H9 (cell line): ENCODE measurements around the gene IVNS1ABP. TPM values are rescaled to one million over a fixed set of nuclear protein-coding genes. Genes with fewer than 3 reads are reported as not detected.

Experiments used
- DNase-seq: peaks from one replicate; pipeline ENCODE4 v3.0.0-alpha.2; 2017
- H2AFZ ChIP-seq: one replicate; pipeline ENCODE4 v1.6.1; 2013; ENCODE audit warnings: mild to moderate bottlenecking, low read length, control low read depth, moderate library complexity
- H2AK5ac ChIP-seq: 2 replicates; pipeline ENCODE4 v1.6.1; 2013; ENCODE audit warnings: low read length, control low read depth, mixed read lengths; ENCODE audit not compliant: insufficient read length
- H2BK120ac ChIP-seq: one replicate; pipeline ENCODE4 v1.6.1; 2013; ENCODE audit warnings: low read depth, mild to moderate bottlenecking, low read length, control low read depth, inconsistent platforms; ENCODE audit not compliant: poor library complexity, severe bottlenecking
- H2BK12ac ChIP-seq: 2 replicates; pipeline ENCODE4 v1.6.1; 2013; ENCODE audit warnings: low read length, control low read depth, mixed read lengths, low read depth; ENCODE audit not compliant: insufficient read length
- H2BK15ac ChIP-seq: 2 replicates; pipeline ENCODE4 v1.6.1; 2013; ENCODE audit warnings: low read depth, low read length, control low read depth
- H2BK20ac ChIP-seq: one replicate; pipeline ENCODE4 v1.6.1; 2013; ENCODE audit warnings: low read depth, mild to moderate bottlenecking, low read length, control low read depth, inconsistent platforms; ENCODE audit not compliant: poor library complexity, severe bottlenecking
- H2BK5ac ChIP-seq: 2 replicates; pipeline ENCODE4 v1.6.1; 2013; ENCODE audit warnings: low read length, control low read depth, mixed read lengths; ENCODE audit not compliant: insufficient read length
- H3K14ac ChIP-seq: 2 replicates; pipeline ENCODE4 v1.6.1; 2013; ENCODE audit warnings: low read length, control low read depth; ENCODE audit not compliant: insufficient read depth
- H3K18ac ChIP-seq: 2 replicates; pipeline ENCODE4 v1.6.1; 2013; ENCODE audit warnings: low read depth, mild to moderate bottlenecking, mixed read lengths, low read length, control low read depth; ENCODE audit not compliant: insufficient read length
- H3K23ac ChIP-seq: 2 replicates; pipeline ENCODE4 v1.6.1; 2013; ENCODE audit warnings: low read length, control low read depth, mixed read lengths, low read depth; ENCODE audit not compliant: insufficient read length
- H3K23me2 ChIP-seq: 2 replicates; pipeline ENCODE4 v1.6.1; 2013; ENCODE audit warnings: low read depth, mild to moderate bottlenecking, mixed read lengths, low read length, control low read depth; ENCODE audit not compliant: insufficient read length, poor library complexity, severe bottlenecking
- H3K27ac ChIP-seq: 2 replicates; pipeline ENCODE4 v1.5.1; 2013; ENCODE audit warnings: low read length, control low read depth, mixed read lengths, low read depth; ENCODE audit not compliant: insufficient read length
- H3K27me3 ChIP-seq: 2 replicates; pipeline ENCODE4 v1.6.1; 2013; ENCODE audit warnings: low read length, control low read depth, inconsistent platforms; ENCODE audit not compliant: insufficient read depth
- H3K4ac ChIP-seq: 2 replicates; pipeline ENCODE4 v1.6.1; 2013; ENCODE audit warnings: low read depth, mild to moderate bottlenecking, control low read depth, inconsistent platforms, low read length, moderate library complexity
- H3K4me1 ChIP-seq: 2 replicates; pipeline ENCODE4 v1.6.1; 2013; ENCODE audit warnings: low read length, control low read depth, inconsistent platforms; ENCODE audit not compliant: insufficient read depth
- H3K4me2 ChIP-seq: 2 replicates; pipeline ENCODE4 v1.6.1; 2013; ENCODE audit warnings: low read length, control low read depth, mixed read lengths; ENCODE audit not compliant: insufficient read length, insufficient read depth
- H3K56ac ChIP-seq: 2 replicates; pipeline ENCODE4 v1.6.1; 2013; ENCODE audit warnings: low read depth, mild to moderate bottlenecking, mixed read lengths, low read length, control low read depth; ENCODE audit not compliant: insufficient read length
- H3K79me1 ChIP-seq: 2 replicates; pipeline ENCODE4 v1.6.1; 2013; ENCODE audit warnings: low read depth, mild to moderate bottlenecking, moderate library complexity, low read length, control low read depth, inconsistent platforms; ENCODE audit not compliant: insufficient read depth, poor library complexity, severe bottlenecking
- H3K79me2 ChIP-seq: 2 replicates; pipeline ENCODE4 v1.6.1; 2013; ENCODE audit warnings: low read length, control low read depth, inconsistent platforms; ENCODE audit not compliant: insufficient read depth
- H3K9ac ChIP-seq: 2 replicates; pipeline ENCODE4 v1.6.1; 2013; ENCODE audit warnings: low read length, control low read depth, mixed read lengths; ENCODE audit not compliant: insufficient read length; ENCODE audit errors: extremely low read depth
- H3K9me3 ChIP-seq: one replicate; pipeline ENCODE4 v1.6.1; 2013; ENCODE audit warnings: low read depth, low read length, inconsistent platforms; ENCODE audit not compliant: control insufficient read depth
- H3T11ph ChIP-seq: one replicate; pipeline ENCODE4 v1.6.1; 2013; ENCODE audit warnings: mild to moderate bottlenecking, low read length, control low read depth, inconsistent platforms
- H4K20me1 ChIP-seq: one replicate; pipeline ENCODE4 v1.6.1; 2013; ENCODE audit not compliant: control insufficient read depth, insufficient read length, insufficient read depth
- H4K5ac ChIP-seq: 2 replicates; pipeline ENCODE4 v1.6.1; 2013; ENCODE audit warnings: low read depth, mild to moderate bottlenecking, mixed read lengths, low read length, control low read depth; ENCODE audit not compliant: insufficient read length
- H4K8ac ChIP-seq: replicated peaks from 2 replicates; pipeline ENCODE4 v1.6.1; 2013; ENCODE audit warnings: low read length, control low read depth, mixed read lengths, low read depth; ENCODE audit not compliant: insufficient read length
- H4K91ac ChIP-seq: 2 replicates; pipeline ENCODE4 v1.6.1; 2013; ENCODE audit warnings: low read depth, mild to moderate bottlenecking, moderate library complexity, mixed read lengths, low read length, control low read depth; ENCODE audit not compliant: insufficient read length
- H3K27ac Mint-ChIP-seq, 3 experiments: 2 replicates in 2 of 3; 3 replicates in 1 of 3; pipeline ENCODE4 v1.8.0; 2020 to 2021; ENCODE audit warnings: mixed read lengths in 3 of 3, mild to moderate bottlenecking in 1 of 3, moderate library complexity in 1 of 3
- H3K27me3 Mint-ChIP-seq: 2 replicates; pipeline ENCODE4 v1.8.0; 2021; ENCODE audit warnings: low read depth, mild to moderate bottlenecking, moderate library complexity, mixed read lengths
- H3K36me3 Mint-ChIP-seq, 3 experiments: 2 replicates in 2 of 3; 3 replicates in 1 of 3; pipeline ENCODE4 v1.8.0; 2020 to 2021; ENCODE audit warnings: low read depth in 3 of 3, mixed read lengths in 3 of 3; ENCODE audit not compliant: insufficient read depth in 1 of 3
- H3K4me1 Mint-ChIP-seq, 2 experiments: 2 replicates each; pipeline ENCODE4 v1.8.0; 2020; ENCODE audit warnings: mixed read lengths in 2 of 2
- H3K4me3 Mint-ChIP-seq, 2 experiments: 2 replicates in 1 of 2; 3 replicates in 1 of 2; pipeline ENCODE4 v1.8.0; 2020 to 2021; ENCODE audit warnings: mild to moderate bottlenecking in 2 of 2, mixed read lengths in 2 of 2, moderate library complexity in 1 of 2
- H3K9me3 Mint-ChIP-seq, 2 experiments: 2 replicates in 1 of 2; 3 replicates in 1 of 2; pipeline ENCODE4 v1.8.0; 2020; ENCODE audit warnings: mild to moderate bottlenecking in 2 of 2, mixed read lengths in 2 of 2, moderate library complexity in 1 of 2
- CTCF ChIP-seq: fragments of 200-600 bp; sonication (generic); conservative IDR thresholded peaks from 3 replicates; pipeline ENCODE4 v1.8.0; 2021; ENCODE audit warnings: antibody characterized with exemption, mild to moderate bottlenecking
- WGBS: extraction: QIAGEN DNeasy Blood & Tissue Kit; methylation state at CpG from one replicate; pipeline ENCODE4 v1.1.7; 2013; ENCODE audit warnings: missing lambda C conversion rate, low lambda C conversion rate, mixed read lengths; ENCODE audit not compliant: insufficient read length; ENCODE audit errors: extremely low coverage; 5-methylcytosine and 5-hydroxymethylcytosine counted together
- total RNA-seq: library from RNA; stranded (reverse); gene quantifications from 2 replicates; pipeline ENCODE4 v1.2.1, GENCODE V29; 2021

Gene IVNS1ABP
- total RNA-seq, 1 experiment from 2014 or later = 110 TPM

GRCh38 chr1:185342672-185343259 is 25.7 kb upstream of the IVNS1ABP start:
- Mint-ChIP-seq H3K27me3 (no peaks in the 10 kb centered on the region), H3K36me3 (no peaks in the 10 kb centered on the region)
- no CpG with 5 or more reads among the region's 3 CpGs for WGBS

More at GRCh38 chr1:185342672-185343259, 25.7 kb upstream of the IVNS1ABP start:
- Histone ChIP-seq H3K56ac (no peak overlapping the region), H3K9ac (no peak overlapping the region), H2AFZ (no peak overlapping the region), H3K79me1 (no peaks in the 10 kb centered on the region), H2BK20ac (no peak overlapping the region), H3K27ac (no peak overlapping the region), H3K14ac (no peak overlapping the region), H2BK120ac (no peak overlapping the region), H4K8ac (no peak overlapping the region), H3K18ac (no peak overlapping the region), H2BK5ac (no peak overlapping the region), H3K9me3 (no peaks in the 10 kb centered on the region), H3K23ac (no peak overlapping the region), H2AK5ac (no peak overlapping the region), H2BK15ac (no peak overlapping the region), H3K23me2 (no peaks in the 10 kb centered on the region), H3K4me1 (no peaks in the 10 kb centered on the region), H4K5ac (no peak overlapping the region), H3K4ac (no peak overlapping the region), H4K20me1 (no peaks in the 10 kb centered on the region), H4K91ac (no peak overlapping the region), H3T11ph (no peak overlapping the region), H3K27me3 (no peaks in the 10 kb centered on the region), H3K79me2 (no peaks in the 10 kb centered on the region), H3K4me2 (no peak overlapping the region), H2BK12ac (no peak overlapping the region)
- no peak for DNase-seq
- TF ChIP-seq CTCF = no peak
- Mint-ChIP-seq H3K9me3 (no peaks in the 10 kb centered on the region), H3K27ac (no peak overlapping the region), H3K4me3 (no peak overlapping the region), H3K4me1 (peaks cover 21 to 24% of the 10 kb centered on the region in 2 experiments)
